NCI-H2227 (cell line): ENCODE data around the gene IMMP2L.
"Not testable (repeated sequence)": the region's sequence is repeated elsewhere in the genome, so short reads cannot be mapped to it uniquely, and the experiment has no call there.

Source experiments
- DNase-seq: peaks from one replicate; lab custom pipeline; 2025; ENCODE audit not compliant: unreplicated experiment; lab: John Stamatoyannopoulos, UW

Gene IMMP2L

GRCh38 chr7:110677405-110677804 is 884.9 kb downstream of the IMMP2L start:
- DNase-seq: no peak

GRCh38 chr7:110676785-110677184 is 885.5 kb downstream of the IMMP2L start:
- DNase-seq: no peak

- DNase-seq: no peak
These were observed 886.7 kb downstream of the IMMP2L start for GRCh38 chr7:110675383-110676103.

- no peak for DNase-seq
These were observed 889.1 kb downstream of the IMMP2L start for GRCh38 chr7:110673148-110673547.

DNA sequence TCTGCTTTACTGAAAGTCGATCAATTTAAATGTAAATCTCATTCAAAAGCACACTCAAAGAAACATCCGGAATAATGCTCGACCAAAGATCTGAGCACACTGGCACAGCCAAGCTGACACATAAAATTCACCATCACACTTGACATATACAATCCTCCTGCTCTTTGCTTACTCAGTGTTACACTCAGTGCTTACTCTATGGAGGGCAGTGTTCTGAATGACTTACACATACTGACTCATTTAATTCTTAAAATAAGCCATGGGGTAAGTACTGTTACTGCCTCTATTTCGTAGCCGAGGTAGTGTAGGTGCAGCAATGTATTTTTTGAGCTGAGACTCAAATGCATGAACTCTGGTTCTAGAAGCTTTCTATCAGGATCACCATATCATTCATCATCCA is 892.9 kb downstream of the IMMP2L start:
- DNase-seq: no peak

DNA sequence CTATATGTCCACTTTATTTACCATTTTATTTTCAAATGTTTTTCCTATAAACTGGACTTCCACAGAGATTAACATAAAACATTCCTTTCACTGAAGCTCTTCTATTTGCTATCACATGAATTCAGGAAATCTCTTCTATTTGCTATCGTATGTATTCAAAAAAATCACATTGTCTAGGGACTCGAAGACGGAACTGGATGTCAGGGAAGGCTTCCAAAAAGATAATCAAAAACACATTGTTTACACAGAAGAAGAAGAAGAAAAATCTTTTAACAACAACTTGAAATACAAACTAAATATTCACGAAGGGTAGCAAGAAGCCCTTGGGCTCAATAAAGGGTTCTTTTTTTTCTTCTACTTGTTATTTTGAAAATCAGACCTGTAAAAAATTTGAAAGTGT is 897.5 kb downstream of the IMMP2L start:
- DNase-seq: no peak

DNA sequence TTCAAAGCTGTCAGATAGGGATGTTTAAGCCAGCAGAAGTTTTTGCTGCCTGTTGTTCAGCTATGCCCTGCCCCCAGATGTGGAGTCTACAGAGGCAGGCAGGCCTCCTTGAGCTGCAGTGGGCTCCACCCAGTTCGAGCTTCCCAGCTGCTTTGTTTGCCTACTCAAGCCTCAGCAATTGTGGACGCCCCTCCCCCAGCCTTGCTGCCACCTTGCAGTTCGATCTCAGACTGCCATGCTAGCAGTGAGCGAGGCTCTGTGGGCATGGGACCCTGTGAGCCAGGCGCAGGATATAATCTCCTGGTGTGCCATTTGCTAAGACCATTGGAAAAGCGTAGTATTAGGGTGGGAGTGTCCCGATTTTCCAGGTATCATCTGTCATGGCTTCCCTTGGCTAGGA is 901.7 kb downstream of the IMMP2L start:
- not testable (repeated sequence) for DNase-seq

DNA sequence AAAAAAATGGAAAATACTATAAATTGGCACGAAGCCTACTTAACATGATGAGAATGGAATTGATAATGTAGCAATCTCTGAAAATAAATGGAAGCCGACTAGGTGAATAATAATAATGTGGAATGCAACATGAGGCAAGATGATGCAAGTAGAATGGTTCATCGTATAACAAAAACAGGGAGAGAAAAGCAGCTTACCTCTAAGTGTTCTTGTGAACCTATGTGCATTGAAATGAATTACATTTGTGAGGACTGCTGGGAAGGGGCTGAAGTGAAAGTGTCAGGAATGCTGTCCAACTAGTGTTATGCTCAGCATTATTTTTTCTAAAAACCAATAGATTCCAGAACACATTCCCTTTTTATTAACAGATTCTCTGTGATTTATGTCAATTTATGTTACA is 912.0 kb downstream of the IMMP2L start:
- DNase-seq: no peak

- no peak for DNase-seq
These were observed 915.0 kb downstream of the IMMP2L start for GRCh38 chr7:110647266-110647665.

DNA sequence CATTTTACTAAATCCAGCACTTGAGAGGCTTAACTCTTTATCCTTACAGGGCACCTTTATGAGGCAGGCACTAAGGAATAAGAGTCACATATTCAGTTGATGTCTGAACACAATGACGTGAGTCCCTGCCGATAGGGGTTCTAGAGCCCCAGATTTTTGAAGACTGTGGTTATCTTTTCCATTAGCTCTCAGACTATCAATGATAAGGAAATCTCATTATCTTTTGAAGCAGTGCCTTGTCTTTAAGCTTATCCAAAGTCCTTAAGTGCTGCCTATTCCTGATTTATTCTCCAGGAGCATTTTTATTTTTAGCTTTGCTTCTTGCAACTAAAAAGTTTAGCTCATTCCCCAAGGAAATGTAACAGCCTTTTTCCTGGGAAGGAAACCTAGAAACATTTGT is 915.5 kb downstream of the IMMP2L start:
- DNase-seq: no peak

DNA sequence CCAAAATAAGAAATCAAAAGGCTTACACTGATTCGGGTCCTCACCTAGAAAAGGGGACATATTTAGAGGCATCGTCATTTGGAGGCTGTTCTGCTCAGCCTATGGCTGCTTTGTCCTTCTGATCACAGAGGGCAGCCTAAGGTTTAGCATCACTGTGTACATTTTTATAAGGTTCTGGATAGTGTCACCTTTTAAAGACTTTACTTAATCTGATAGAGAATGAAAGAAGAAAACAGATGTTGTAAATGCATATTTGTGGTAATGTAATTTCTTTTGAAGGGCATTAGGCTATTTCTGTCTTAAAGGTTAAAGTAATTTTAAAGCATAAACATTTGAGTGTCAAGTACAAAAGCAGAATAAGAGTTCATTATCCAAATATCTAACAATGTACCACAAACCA is 916.7 kb downstream of the IMMP2L start:
- DNase-seq: no peak

DNA sequence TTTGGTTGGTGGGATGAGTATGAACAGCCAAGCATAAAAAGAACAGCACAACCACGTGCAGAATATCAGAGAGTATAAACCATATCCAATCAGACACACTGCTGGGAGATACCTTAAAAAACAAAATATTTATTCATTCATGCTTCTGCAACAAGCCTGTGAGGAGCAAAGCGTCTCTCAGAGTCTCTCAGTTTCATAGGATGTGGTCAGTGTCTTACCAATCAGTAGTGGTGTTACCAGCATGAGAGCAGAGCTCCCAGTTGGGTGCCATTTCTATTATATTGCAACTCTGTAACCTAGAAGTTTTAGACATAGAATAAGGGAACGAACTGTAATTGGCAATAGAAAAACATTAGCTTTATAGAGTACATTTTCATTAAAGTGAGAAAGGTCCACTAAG is 917.2 kb downstream of the IMMP2L start:
- DNase-seq: no peak

DNA sequence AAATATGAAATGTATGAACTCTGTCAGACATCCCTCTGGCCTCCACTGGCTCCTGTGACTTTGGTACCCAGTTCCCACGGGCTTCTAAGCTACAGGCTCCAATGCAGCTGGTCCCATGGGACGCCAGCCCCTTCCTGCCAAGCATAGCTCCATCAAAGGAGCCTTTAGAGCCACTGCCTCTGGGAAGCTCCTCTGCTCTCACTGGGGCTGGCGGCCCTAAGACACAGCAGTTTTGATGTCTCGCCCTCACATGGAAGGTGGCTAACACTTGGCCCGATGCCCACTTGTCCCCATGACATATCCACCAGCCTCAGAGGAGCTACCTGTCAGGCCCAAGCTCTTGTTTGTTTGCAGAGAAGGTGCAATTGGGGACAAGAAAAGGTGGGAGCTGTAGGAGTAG is 925.0 kb downstream of the IMMP2L start:
- DNase-seq: no peak

- no peak for DNase-seq
These were observed 929.0 kb downstream of the IMMP2L start for GRCh38 chr7:110633313-110633712.

GRCh38 chr7:110626414-110626813 is 935.9 kb downstream of the IMMP2L start:
- DNase-seq: no peak

DNA sequence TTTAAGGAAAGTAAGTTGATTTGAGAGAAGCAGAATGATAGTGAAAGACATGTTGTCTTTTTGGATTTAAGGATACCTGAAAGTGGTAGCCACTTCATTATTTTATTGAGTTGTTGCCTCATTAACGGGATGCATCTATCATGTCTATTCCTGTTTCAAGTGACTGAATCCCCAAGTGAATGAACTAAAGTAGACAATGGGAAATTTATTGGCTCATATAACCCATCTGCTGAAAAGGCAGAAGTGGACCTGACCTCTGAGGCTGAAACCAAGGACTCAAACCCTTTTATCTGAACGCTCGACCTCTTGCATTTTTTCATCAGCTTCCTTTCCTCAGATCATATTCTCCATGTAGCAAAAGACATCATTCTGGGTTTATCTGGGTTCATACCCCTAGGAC is 937.0 kb downstream of the IMMP2L start:
- no peak for DNase-seq

GRCh38 chr7:110623436-110623835 is 938.9 kb downstream of the IMMP2L start:
- no peak for DNase-seq

DNA sequence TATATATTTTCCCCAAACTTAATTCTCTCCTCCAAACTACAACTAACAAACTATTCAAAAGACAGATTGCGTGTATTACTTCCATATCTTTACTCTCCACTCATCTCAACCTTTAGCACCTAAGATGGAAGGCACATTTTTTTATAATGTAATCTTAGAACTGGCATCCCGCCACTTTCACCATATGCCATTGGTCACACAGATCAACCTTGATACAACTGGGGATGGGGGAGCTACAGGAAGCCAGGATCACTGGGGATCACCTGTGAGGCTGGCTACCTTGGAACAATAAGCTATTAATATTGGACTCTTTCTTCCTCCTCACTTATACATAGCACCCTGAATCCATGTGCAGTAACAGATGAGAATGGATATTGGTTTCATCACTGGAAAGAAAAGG is 941.0 kb downstream of the IMMP2L start:
- no peak for DNase-seq

- DNase-seq: no peak
These were observed 942.1 kb downstream of the IMMP2L start for GRCh38 chr7:110620110-110620735.
